HG03520 (cell line): ENCODE measurements around the gene MFGE8.
A peak's percentile ranks its signal among the peaks of the same experiment; 100 is the strongest.

Source experiments
- ATAC-seq: cut with Tn5 transposase; IDR thresholded peaks from one replicate; pipeline ENCODE4 v1.9.1; 2021; ENCODE audit warnings: mild to moderate bottlenecking, moderate library complexity; ENCODE audit not compliant: unreplicated experiment

MFGE8 gene

GRCh38 chr15:88900309-88900981 is 12.7 kb downstream of the MFGE8 start:
- no peak for ATAC-seq

- ATAC-seq, result no peak
Observed at GRCh38 chr15:88899251-88899650, 13.9 kb downstream of the MFGE8 start.

- ATAC-seq, result no peak
Observed at GRCh38 chr15:88898736-88899135, 14.4 kb downstream of the MFGE8 start.

GRCh38 chr15:88897456-88898194 is 15.6 kb downstream of the MFGE8 start:
- ATAC-seq, result no peak

GRCh38 chr15:88897142-88897455 is 16.1 kb downstream of the MFGE8 start:
- no peak for ATAC-seq

GRCh38 chr15:88896333-88897033 is 16.7 kb downstream of the MFGE8 start:
- no peak for ATAC-seq

- no peak for ATAC-seq
Observed at GRCh38 chr15:88894819-88895767, 18.1 kb downstream of the MFGE8 start, which contains the start of gene HAPLN3. Gene HAPLN3 (minus strand): TSS chr15:88895544. CDS start chr15:88887298, 8,246 bp downstream.

- ATAC-seq, result peak; percentile 59
Observed at GRCh38 chr15:88894348-88894818, 18.8 kb downstream of the MFGE8 start.

- ATAC-seq, result no peak
Observed at GRCh38 chr15:88891540-88892254, 21.5 kb downstream of the MFGE8 start.

GRCh38 chr15:88890495-88890894 is 22.7 kb downstream of the MFGE8 start:
- ATAC-seq, result no peak

- no peak for ATAC-seq
Observed at GRCh38 chr15:88888719-88889118, 24.5 kb downstream of the MFGE8 start.

- no peak for ATAC-seq
Observed at GRCh38 chr15:88887068-88887580, 26.1 kb downstream of the MFGE8 start.

GRCh38 chr15:88882785-88883184 is 30.4 kb downstream of the MFGE8 start:
- ATAC-seq, result no peak

- ATAC-seq, result no peak
Observed at GRCh38 chr15:88881775-88882174, 31.4 kb downstream of the MFGE8 start.

- ATAC-seq, result no peak
Observed at GRCh38 chr15:88880944-88881740, 32.0 kb downstream of the MFGE8 start.

- ATAC-seq, result peak; percentile 46
Observed at GRCh38 chr15:88878720-88879184, 34.4 kb downstream of the MFGE8 start.

GRCh38 chr15:88877906-88878305 is 35.3 kb downstream of the MFGE8 start:
- ATAC-seq, result no peak

GRCh38 chr15:88877415-88877814 is 35.8 kb downstream of the MFGE8 start:
- no peak for ATAC-seq

- ATAC-seq, result no peak
Observed at GRCh38 chr15:88876573-88876972, 36.6 kb downstream of the MFGE8 start.
